Iris pigment epithelial cell (primary cell): ENCODE data around the gene CETP.

Experiments
- DNase-seq: peaks from one replicate; pipeline ENCODE4 v3.0.0-alpha.2; 2011; ENCODE audit warnings: low read depth

Gene CETP

GRCh38 chr16:57020651-57021050 is 58.9 kb downstream of the CETP start:
- DNase-seq, result no peak

- no peak for DNase-seq
These were observed 60.0 kb downstream of the CETP start for GRCh38 chr16:57021757-57022156.

- no peak for DNase-seq
These were observed 60.7 kb downstream of the CETP start for GRCh38 chr16:57022445-57022844.

GRCh38 chr16:57023541-57024249 is 61.9 kb downstream of the CETP start:
- DNase-seq, result no peak

GRCh38 chr16:57024894-57025680 is 63.3 kb downstream of the CETP start:
- no peak for DNase-seq

GRCh38 chr16:57025941-57026777 is 64.4 kb downstream of the CETP start:
- no peak for DNase-seq

GRCh38 chr16:57026778-57027062 is 65.0 kb downstream of the CETP start:
- no peak for DNase-seq

- DNase-seq, result no peak
These were observed 65.3 kb downstream of the CETP start for GRCh38 chr16:57027067-57027466.

- DNase-seq, result no peak
These were observed 66.3 kb downstream of the CETP start for GRCh38 chr16:57028086-57028485.

- peak; percentile 89 for DNase-seq
These were observed 67.7 kb downstream of the CETP start for GRCh38 chr16:57029161-57030160.

GRCh38 chr16:57030346-57030902 is 68.7 kb downstream of the CETP start:
- no peak for DNase-seq

- no peak for DNase-seq
These were observed 69.4 kb downstream of the CETP start for GRCh38 chr16:57031156-57031555.

- no peak for DNase-seq
These were observed 70.6 kb downstream of the CETP start for GRCh38 chr16:57032346-57032745.

- no peak for DNase-seq
These were observed 71.2 kb downstream of the CETP start for GRCh38 chr16:57032931-57033330.
